Testis (tissue), 3 donors: Measurements from ENCODE around the gene IGSF10. TPM values are rescaled to one million over a fixed set of nuclear protein-coding genes. Genes with fewer than 3 reads are reported as not detected.

ENCODE experiments used
- DNase-seq: peaks from one replicate; pipeline ENCODE4 v3.0.0-alpha.2; 2019
- H3K27ac ChIP-seq, 2 donors: fragments of 200-600 bp; sonication (generic); one replicate each; pipeline ENCODE4 v1.5.1; 2019
- H3K27me3 ChIP-seq: fragments of 200-600 bp; sonication (generic); one replicate; pipeline ENCODE4 v1.5.1; 2019
- H3K36me3 ChIP-seq: fragments of 200-600 bp; sonication (generic); one replicate; pipeline ENCODE4 v1.5.1; 2017; ENCODE audit warnings: low read depth; ENCODE audit errors: missing control alignments
- H3K4me1 ChIP-seq: fragments of 200-600 bp; sonication (generic); one replicate; pipeline ENCODE4 v1.5.1; 2019
- H3K4me3 ChIP-seq, 2 donors: fragments of 200-600 bp; sonication (generic); one replicate each; pipeline ENCODE4 v1.5.1; 2017 to 2019
- H3K9me3 ChIP-seq: fragments of 200-600 bp; sonication (generic); one replicate; pipeline ENCODE4 v1.5.1; 2017
- POLR2A ChIP-seq: fragments of 450-650 bp; IDR thresholded peaks from one replicate; pipeline ENCODE4 v1.6.1; 2017; ENCODE audit warnings: antibody characterized with exemption, mild to moderate bottlenecking, moderate library complexity
- WGBS, 2 donors: methylation state at CpG; one replicate each; pipeline ENCODE4 v1.1.5; 2018; 5-methylcytosine and 5-hydroxymethylcytosine counted together
- intact Hi-C: fragments of 100-400 bp; cut with DNase I; formaldehyde crosslinking; loops from one replicate; pipeline ENCODE4 v1.15.1; 2023; ENCODE audit warnings: low total_unique reads
- polyA plus RNA-seq: library from polyadenylated mRNA; stranded (reverse); fragments of 350-450 nt; fragmentation: Illumina TruSeq; extraction: RNeasy Lipid Tissue Mini Kit (QIAGEN cat#74804); gene quantifications from one replicate; pipeline ENCODE4 v1.2.3, GENCODE V29; 2014; ENCODE audit warnings: low read depth, low replicate concordance; ENCODE audit not compliant: insufficient read depth
- total RNA-seq, 2 donors: library from RNA; depleted of rRNA; stranded (reverse); fragments of >200 nt; gene quantifications; one replicate each; pipeline ENCODE4 v1.2.3, GENCODE V29; 2016
- TF ChIP-seq, protein P1 (sequence below), 3 experiments: fragments of 450-650 bp in 2 of 3; fragments of 200-600 bp in 1 of 3; sonication (generic) in 1 of 3; IDR thresholded peaks; one replicate each; pipeline ENCODE4 v1.5.1; 2016 to 2019; ENCODE audit warnings: antibody characterized with exemption in 3 of 3, mild to moderate bottlenecking in 2 of 3, moderate library complexity in 1 of 3

IGSF10 gene
- total and polyA plus RNA-seq, 3 donors from 2014 or later = 5.6 to 26.1 (median 12.3) TPM

- 82 to 85% methylated on average over 4 of the region's 4 CpGs for WGBS, 2 donors
- intact Hi-C loops = no loop called here
- Histone ChIP-seq H3K36me3 (no peaks in the 10 kb centered on the region), H3K27me3 (no peaks in the 10 kb centered on the region), H3K4me1 (no peaks in the 10 kb centered on the region), H3K4me3 (no peak overlapping the region), H3K9me3 (no peaks in the 10 kb centered on the region), H3K27ac (no peak overlapping the region)
- TF ChIP-seq POLR2A = no peak
- TF ChIP-seq, protein P1, sequence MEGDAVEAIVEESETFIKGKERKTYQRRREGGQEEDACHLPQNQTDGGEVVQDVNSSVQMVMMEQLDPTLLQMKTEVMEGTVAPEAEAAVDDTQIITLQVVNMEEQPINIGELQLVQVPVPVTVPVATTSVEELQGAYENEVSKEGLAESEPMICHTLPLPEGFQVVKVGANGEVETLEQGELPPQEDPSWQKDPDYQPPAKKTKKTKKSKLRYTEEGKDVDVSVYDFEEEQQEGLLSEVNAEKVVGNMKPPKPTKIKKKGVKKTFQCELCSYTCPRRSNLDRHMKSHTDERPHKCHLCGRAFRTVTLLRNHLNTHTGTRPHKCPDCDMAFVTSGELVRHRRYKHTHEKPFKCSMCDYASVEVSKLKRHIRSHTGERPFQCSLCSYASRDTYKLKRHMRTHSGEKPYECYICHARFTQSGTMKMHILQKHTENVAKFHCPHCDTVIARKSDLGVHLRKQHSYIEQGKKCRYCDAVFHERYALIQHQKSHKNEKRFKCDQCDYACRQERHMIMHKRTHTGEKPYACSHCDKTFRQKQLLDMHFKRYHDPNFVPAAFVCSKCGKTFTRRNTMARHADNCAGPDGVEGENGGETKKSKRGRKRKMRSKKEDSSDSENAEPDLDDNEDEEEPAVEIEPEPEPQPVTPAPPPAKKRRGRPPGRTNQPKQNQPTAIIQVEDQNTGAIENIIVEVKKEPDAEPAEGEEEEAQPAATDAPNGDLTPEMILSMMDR (IDR thresholded peaks at IDR 0.05) = peak in 1 of 3 experiments; percentile 52
- DNase-seq = no peak
These were observed 35.1 kb downstream of the IGSF10 start for GRCh38 chr3:151425627-151426340.

- intact Hi-C loops = no loop called here
- Histone ChIP-seq H3K36me3 (no peaks in the 10 kb centered on the region), H3K9me3 (no peaks in the 10 kb centered on the region), H3K27me3 (no peaks in the 10 kb centered on the region), H3K4me3 (no peak overlapping the region), H3K27ac (no peak overlapping the region), H3K4me1 (no peaks in the 10 kb centered on the region)
- 92 to 95% methylated on average over 5 of the region's 5 CpGs for WGBS, 2 donors
- TF ChIP-seq, protein P1 (IDR thresholded peaks at IDR 0.05) = no peak
- no peak for TF ChIP-seq POLR2A
- no peak for DNase-seq
These were observed 37.8 kb downstream of the IGSF10 start for GRCh38 chr3:151423091-151423490.

- no peaks in the 10 kb centered on the region for H3K4me1 ChIP-seq
- H3K4me3 ChIP-seq = no peak overlapping the region
- 90 to 91% methylated on average over 4 of the region's 4 CpGs for WGBS, 2 donors
- no peak for DNase-seq
- no peaks in the 10 kb centered on the region for H3K36me3 ChIP-seq
- H3K27me3 ChIP-seq = no peaks in the 10 kb centered on the region
- no peak overlapping the region for H3K27ac ChIP-seq
- intact Hi-C loops = no loop called here
- TF ChIP-seq, protein P1 (IDR thresholded peaks at IDR 0.05) = no peak
- H3K9me3 ChIP-seq = no peaks in the 10 kb centered on the region
These were observed 38.9 kb downstream of the IGSF10 start for GRCh38 chr3:151421938-151422337.

DNA sequence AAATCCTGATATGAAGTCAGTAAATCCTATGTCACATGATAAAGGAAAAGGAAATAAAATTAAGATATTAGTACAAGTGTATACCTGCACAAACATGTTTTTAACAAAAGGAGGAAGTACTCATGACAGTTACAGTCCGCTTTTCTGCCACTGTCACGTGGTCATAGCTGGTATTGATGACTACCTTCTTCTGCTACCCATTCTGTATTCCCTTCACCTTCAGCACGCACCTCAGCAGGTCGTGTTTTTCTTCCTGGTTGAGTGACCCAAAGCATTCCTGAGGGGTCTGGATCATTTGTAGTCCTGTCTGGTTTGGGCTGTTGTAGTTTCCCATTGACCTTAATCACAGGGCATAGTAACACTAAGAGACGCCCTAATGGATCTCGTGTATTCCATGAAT is 41.1 kb downstream of the IGSF10 start:
- DNase-seq = no peak
- Histone ChIP-seq H3K27me3 (no peaks in the 10 kb centered on the region), H3K4me3 (no peak overlapping the region), H3K4me1 (no peaks in the 10 kb centered on the region), H3K9me3 (no peaks in the 10 kb centered on the region), H3K36me3 (no peaks in the 10 kb centered on the region), H3K27ac (no peak overlapping the region)
- TF ChIP-seq POLR2A = no peak
- TF ChIP-seq, protein P1 (IDR thresholded peaks at IDR 0.05) = no peak
- intact Hi-C loops = no loop called here
- WGBS, 2 donors = 74 to 91% methylated on average over 6 of the region's 6 CpGs

DNA sequence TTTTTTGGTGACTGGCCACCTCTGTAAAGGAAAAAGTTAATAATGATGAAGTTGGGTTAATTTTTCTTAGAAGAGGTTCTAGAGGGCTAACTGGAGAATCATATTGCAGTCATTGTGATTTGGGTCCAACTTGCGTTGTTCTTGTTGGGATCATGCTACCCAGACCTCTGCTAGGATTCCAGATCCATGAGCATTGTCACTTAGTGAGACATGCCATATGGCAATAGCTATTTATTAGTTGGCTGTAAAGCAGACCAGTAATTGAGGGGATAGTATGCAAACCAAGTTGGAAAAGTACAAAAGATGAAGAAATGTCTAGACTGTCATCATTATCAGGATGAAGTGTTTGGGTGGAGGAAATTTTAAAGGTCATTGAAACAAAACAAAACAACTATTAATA is 45.6 kb downstream of the IGSF10 start:
- Histone ChIP-seq H3K9me3 (no peaks in the 10 kb centered on the region), H3K36me3 (no peaks in the 10 kb centered on the region), H3K4me3 (no peak overlapping the region), H3K27me3 (no peaks in the 10 kb centered on the region), H3K4me1 (no peaks in the 10 kb centered on the region), H3K27ac (no peak overlapping the region)
- WGBS, 2 donors = 82 to 96% methylated on average over 1 of the region's 1 CpG
- DNase-seq = no peak
- TF ChIP-seq POLR2A = no peak
- TF ChIP-seq, protein P1 (IDR thresholded peaks at IDR 0.05) = no peak
- intact Hi-C loops = no loop called here
